GM15510 (cell line): Measurements from ENCODE around the gene GRB10.

ENCODE experiments used
- POLR2A ChIP-seq: IDR thresholded peaks from 3 replicates; pipeline ENCODE4 v1.6.1; 2011; ENCODE audit warnings: borderline replicate concordance; ENCODE audit not compliant: insufficient read length; ENCODE audit errors: extremely low read depth

Gene GRB10

GRCh38 chr7:50782375-50783208, at the start of gene GRB10:
GRB10 (minus strand) TSS chr7:50782896; CDS start chr7:50732322, 50,574 bp downstream.
- TF ChIP-seq POLR2A = no peak

GRCh38 chr7:50828801-50829200, 46.1 kb upstream of the GRB10 start:
- TF ChIP-seq POLR2A = no peak

DNA sequence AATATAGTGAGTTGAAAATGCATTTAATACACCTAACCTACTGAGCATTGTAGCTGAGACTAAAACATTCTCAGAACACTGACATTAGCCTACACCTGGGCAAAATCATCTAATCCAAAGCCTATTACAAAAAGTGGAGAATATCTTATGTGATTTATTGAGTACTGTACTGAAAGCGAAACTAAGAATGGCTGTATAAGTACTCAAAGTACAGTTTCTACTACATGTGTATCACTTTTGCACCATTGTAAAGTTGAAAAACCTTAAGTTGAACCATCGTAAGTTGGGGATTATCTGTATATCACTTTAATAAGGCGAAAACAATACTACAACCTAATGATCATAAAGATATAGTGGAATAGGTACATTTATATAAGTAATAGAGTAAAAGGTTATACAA, 45.4 kb upstream of the GRB10 start:
- TF ChIP-seq POLR2A = no peak

- TF ChIP-seq POLR2A = no peak
Observed at GRCh38 chr7:50827281-50827680, 44.6 kb upstream of the GRB10 start.

- TF ChIP-seq POLR2A = no peak
Observed at GRCh38 chr7:50826371-50827172, 43.9 kb upstream of the GRB10 start.

- no peak for TF ChIP-seq POLR2A
Observed at GRCh38 chr7:50825465-50825864, 42.8 kb upstream of the GRB10 start.

- TF ChIP-seq POLR2A = no peak
Observed at GRCh38 chr7:50824882-50825281, 42.2 kb upstream of the GRB10 start.

- TF ChIP-seq POLR2A = no peak
Observed at GRCh38 chr7:50822706-50823105, 40.0 kb upstream of the GRB10 start.

DNA sequence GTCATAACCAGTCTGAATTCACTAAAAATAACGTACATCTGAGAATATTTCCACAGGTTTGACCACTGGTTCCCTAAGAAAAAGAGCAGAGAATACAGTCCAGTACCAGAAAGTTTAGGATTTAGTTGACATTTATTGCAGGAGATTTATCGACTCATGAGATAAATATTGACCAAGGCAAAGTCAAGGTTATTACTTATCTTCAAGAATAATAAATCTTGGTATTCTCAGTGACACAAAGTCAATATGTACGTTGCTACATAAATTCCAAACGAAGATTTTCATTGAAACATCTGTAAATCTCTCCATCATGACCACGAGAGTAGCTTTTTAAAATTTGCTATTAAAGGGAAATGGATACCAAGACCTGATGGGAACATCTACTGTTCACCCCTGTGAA, 39.4 kb upstream of the GRB10 start:
- no peak for TF ChIP-seq POLR2A

GRCh38 chr7:50821457-50822008, 38.8 kb upstream of the GRB10 start:
- TF ChIP-seq POLR2A = no peak

GRCh38 chr7:50818324-50818723, 35.6 kb upstream of the GRB10 start:
- no peak for TF ChIP-seq POLR2A

DNA sequence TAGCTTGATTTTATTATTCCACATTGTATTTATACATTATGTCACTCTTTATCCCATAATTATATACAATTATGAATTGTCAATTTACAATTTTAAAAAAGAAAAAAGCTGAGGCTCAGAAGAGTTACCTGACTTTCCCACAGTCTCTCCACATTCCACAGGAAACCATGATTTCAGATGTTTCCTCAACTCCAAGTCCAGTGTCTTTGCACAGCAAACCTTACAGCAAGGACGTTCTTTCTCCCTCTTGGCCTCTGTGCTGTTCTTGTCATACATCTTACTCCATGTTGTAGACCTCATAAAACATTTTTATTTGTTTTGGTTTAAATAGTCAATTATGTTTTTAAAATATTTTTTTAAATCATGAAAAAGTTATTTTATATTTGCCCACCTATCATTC, 34.9 kb upstream of the GRB10 start:
- no peak for TF ChIP-seq POLR2A

DNA sequence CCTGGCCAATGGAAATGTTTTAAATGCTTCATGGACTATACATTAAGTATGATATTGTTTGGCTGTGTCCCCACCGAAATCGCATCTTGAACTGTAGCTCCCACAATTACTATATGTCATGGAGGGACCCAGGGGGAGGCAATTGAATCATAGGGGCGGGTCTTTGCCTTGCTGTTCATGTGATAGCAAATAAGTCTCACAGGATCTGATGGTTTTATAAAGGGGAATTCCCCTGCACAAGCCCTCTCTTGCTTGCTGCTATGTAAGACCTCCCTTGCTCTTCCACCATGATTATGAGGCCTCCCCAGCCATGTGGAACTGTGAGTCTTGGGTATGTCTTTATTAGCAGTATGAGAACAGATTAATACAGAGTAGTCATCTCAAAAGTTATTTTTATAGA, 32.4 kb upstream of the GRB10 start:
- no peak for TF ChIP-seq POLR2A

DNA sequence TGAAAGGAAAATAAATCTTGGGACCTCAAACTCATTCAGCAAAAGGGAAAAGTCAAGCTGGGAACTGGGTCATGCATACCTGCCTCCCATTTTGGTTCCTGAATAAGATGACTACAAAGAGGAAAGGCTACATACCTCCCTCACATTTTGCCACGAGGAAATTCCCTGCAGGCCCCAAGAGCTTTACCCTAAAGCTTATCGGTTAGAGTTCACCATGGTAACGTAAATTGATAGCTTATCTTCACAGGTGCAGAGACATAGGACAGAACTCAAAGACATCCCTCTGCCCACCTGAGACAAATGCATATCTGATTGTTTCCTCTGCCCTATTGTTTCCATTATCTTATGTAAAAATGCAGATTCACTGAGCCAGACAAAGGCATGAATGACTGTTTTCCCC, 31.5 kb upstream of the GRB10 start:
- TF ChIP-seq POLR2A = no peak

DNA sequence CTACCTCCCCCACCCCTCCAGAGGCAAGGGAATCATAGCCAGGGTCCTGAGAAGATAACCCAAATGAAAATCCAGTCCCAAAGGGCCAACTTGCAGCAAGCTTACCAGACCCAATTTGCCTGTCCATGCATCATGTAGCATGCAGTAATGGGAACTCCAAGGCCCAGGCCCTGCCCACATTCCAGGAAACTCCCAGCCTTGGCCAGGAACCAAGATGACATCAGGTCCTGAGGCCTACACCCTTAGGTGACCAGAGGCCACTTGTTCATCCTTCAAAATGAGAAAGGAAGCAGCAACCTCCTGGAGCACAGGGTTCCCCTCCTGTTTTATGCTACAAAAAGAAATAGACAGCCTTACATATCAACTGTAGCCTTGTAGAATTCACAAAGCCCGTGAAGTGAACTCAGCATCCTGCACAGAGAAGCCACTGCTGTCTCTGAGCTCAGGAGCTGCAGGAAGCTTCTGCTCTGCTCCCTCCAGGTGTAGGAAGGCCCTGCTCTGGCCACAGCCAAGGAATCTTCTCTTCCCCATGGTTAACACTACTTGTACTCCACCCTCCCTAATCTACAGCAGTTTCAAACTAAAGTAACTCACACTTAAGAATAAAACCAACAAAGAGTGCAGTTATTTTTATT, 30.3 kb upstream of the GRB10 start:
- no peak for TF ChIP-seq POLR2A
